ENCODE data around the gene PRR7.

Gene PRR7

DNA sequence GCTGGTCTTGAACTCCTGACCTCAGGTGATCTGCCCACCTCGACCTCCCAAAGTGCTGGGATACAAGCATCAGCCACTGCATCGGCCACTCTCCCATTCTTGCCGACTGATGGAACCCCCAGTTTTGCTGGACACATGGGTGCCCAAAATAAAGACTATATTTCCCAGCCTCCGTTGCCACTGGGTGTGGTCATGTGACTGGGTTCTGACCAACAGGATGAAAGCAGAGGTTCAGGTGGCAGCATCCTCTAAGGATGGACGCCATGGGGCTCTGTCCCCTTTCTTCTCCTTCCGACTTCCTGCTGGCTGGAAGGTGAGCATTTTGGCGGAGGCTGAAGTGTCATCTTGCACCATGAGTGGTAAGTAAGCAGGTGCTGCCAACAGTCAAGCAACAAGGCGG, 40.5 kb downstream of the PRR7 start:
- no peak for DNase-seq

- no peak for DNase-seq
Measured at GRCh38 chr5:177487975-177488374, 41.4 kb downstream of the PRR7 start.

GRCh38 chr5:177489119-177489716, 42.6 kb downstream of the PRR7 start:
- no peak for DNase-seq

DNA sequence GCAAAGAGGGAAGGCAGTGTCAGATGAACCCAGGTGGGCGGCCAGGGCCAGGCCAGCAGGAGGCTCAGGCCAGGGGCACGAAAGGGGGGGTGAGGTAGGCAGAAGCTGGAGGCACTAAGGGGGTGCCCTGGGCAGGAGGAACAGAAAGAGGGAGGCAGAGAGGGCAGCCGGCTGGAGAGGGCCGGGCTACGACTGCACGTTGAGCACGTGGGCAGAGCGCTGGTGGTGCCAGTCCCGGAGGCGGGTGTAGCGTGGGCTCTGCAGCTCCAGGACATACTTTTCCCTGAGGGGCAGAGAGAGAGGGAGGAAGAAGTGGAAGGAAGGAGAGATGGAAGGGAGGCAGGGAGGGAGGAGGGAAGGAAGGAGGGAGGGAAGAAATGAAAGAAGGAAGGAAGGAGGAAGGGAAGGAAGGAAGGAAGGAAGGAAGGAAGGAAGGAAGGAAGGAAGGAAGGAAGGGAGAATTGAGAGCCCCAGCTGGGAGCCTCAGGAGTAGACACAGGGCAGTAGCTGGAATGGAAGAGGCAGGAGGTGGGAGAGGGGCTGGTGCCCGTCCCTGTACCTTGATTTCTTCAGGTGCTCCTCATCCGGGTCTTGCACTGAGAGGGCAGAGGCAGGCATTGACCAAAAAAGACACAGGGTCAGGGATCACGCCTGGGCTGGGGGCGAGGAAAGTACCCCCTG, 43.8 kb downstream of the PRR7 start:
- DNase-seq, result no peak

- DNase-seq, result no peak
Measured at GRCh38 chr5:177490992-177491391, 44.4 kb downstream of the PRR7 start.

DNA sequence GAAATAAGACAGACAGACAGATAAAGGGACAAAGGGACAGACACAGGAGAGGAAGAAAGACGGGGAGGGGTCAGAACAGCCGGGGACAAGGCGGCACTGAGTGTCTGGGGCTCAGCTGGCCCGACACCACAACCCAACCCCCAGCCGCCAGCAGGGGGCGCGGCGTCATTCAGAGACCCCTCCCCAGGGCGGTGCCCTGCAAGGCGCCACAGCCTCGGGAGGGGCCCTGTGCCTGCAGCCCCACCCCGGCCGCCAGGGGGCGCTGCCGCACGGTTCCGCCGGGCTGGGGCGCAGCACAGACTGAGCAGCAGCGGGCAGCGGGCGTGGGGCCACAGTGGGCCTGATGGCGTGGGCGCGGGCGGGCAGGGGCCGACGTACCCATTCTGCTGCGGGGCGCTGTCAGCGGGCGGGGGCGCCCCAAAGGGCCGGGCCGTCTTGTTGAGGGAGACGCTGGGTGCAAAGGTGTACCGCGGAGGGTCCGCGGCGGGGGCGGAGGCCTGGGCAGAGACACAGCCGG, 44.9 kb downstream of the PRR7 start:
- peak; percentile 25 for DNase-seq

DNA sequence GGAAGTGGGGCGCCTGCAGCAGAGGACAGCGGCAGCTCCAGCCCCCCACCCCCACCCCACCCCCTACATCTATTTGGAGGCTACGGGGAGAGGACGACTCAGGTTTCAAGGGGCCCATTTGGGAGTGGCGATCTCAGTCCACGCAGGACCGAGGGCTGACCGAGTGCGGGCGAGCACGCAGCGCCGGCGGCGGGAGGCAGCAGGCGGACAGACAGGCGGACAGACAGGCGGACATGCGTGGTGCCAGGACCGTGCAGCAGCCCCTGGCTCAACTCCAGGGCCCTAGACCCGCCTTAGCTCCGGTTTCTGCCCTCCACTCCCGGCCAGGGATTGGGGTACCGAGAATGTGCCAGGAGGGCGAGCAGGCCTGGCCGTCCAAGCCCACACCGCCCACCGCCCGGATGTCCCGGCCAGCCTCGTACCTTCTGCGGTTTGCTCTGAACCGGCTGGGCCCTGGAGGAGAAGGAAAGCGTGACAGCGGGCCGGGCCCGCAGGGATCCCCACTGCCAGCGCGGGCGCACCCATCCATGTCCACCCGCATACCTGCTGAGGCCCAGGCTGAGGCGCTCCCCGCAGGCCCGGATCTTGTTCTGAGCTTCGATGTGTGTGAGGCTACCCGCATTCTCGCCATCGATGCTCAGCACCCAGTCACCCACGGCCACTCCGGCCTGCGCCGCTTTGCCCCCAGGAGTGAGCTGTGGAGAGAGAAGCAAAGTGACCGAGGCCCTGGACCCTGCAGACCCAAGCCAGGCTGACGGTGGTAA, 45.6 kb downstream of the PRR7 start:
- no peak for DNase-seq

DNA sequence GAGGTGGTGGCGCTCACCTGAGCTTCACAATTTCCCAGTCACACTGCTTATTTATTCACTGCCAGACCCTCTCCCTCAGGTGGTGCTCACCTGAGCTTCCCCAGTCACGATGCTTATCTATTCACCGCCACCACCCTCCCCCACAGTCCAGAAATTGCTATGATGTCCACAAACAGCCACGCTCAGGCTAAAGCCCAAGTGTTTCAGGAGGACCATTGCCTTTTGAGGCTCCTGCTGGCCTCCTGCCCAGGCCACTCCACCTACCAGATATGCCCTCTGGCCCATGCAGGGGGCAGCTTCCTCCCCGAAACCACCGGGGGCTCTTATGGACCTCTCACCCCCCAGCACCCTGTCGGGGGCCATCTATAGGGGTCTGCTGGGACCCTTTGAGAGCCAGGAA, 46.2 kb downstream of the PRR7 start:
- DNase-seq, result no peak

DNA sequence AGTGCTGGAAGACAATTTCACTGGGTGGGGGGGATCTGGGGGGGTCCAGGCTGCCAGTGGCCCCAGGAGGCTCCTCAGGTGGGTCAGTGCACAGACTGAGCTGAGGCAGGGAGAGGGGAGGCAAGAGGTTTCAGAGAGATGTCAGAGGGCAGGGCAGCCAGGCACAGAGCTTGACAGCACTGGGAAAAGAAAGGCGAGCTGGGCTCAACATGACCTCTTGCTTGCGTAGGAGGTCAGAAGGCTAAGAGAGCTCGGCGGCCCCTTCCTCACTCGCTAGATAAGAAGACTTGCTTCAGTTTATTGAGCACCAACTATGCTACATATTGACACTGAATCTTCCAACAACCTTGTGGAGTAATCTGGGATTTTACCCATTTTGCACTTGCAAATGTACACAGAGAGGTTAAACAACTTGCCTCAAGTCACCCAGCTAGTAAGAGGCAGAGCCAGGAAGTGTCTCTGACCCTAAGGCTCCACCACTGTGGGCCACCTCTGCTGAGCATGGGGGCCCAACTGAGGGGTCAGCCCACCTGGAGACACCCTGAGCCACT, 47.3 kb downstream of the PRR7 start:
- DNase-seq, result no peak

DNA sequence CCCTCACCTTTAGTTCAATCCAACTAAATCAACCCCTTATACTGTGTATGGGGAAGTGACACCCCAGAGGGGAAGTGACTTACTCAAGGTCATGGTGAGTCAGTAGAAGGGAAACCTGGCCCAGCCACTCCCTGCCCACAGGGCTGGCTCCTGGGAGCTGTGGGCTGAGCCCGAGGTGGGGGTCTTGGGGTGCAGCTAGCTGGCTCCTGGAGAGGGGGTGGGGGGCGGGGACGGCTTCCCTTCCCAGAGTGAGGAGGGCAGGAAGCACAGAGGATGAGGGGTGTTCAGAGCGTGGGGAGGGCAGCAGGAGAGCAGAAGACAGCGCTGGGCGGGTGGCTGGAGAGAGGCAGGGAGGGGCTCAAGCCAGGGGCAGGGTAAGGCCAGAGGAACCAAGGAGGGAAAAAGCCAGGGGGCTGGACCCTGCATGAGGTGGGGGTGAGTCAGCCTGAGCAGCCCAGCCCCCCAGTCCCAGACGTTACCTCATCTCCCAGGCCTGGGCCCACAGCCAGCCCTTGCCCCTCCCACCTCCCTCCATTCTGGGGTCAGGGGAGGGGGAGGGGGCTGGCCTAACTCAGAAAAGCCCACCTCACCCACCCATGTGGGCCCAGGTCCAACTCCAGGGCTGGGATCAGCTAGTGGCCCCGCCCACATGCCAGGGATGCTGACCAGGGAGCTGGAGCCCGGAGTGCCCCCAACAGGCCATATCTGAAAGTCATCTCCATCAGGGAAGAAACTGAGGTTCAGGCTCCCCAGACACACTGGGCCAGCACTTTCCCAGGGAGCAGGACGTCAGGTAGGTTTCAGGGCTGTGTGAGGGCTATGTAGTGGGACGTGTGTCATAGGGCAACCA, 48.0 kb downstream of the PRR7 start:
- DNase-seq, result no peak

- no peak for DNase-seq
Measured at GRCh38 chr5:177495243-177496060, 48.8 kb downstream of the PRR7 start.

GRCh38 chr5:177496070-177496726, 49.6 kb downstream of the PRR7 start:
- no peak for DNase-seq

DNA sequence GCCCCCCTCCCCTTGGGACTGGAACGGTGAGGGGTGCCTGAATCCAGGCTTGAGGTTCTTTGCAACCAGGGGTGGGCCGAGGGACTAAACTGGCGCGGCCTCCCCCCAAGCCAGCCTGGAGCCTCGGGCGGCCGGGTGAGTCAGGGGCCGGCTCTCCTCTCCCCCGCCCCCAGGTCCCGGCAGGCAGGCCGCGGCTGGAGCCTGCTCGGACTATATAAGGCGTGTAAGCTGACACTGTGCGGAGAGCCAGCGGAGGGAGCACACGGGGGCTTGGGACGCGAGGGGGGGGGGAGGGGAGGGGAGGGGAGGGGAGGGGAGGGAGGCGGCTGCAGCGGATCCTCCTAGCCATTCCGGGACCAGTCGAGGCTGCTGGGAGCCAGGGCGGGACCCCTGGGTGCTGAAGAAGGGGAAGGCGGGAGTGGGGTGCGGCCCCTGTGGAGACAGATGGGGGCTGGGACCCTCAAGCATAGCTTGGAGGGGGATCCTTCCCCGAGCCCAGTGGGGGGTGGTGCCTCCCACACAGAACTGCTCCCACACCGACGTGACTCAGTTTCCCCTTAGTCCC, 50.2 kb downstream of the PRR7 start:
- DNase-seq, result no peak

DNA sequence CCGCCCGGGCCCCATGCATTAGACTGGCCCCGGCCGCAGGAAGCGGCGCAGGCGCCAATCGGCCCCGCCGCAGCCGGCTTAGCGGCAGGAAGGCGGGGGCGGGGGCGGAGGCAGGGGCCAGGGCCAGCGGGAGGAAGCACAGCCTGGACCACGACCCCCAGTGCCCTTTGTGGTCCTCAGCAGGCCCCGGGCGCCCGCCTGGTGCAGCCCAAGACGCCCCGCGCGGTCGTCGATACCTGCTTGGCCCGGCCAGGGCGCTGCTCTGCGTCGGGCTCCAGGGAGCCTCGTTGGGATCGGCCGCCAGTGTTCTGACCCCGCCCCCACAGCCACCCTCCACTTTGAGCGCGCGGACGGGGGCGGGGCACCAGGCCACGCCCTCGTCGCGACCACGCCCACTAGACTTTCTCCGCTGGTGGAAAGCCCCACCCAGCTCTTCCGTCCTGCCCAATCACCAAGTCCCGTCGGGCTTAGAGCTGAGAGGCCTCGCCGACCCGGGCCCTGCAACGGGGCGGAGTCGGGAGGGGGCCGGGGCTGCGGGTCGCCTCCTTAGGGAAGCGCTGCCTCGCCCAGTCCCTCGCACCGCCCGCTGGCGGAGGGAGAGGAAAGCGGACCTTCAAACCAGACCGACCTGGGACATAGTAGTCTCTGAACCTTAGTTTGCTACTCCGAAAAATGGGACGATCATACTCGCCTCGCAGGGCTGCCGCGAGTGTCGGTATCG, 50.8 kb downstream of the PRR7 start, which contains the start of gene PDLIM7:
TSS of gene PDLIM7 (minus strand) at position 313 of the 721 bp plus-strand sequence. CDS start 1,092 bp downstream, outside the sequence.
- peak; percentile 93 for DNase-seq

DNA sequence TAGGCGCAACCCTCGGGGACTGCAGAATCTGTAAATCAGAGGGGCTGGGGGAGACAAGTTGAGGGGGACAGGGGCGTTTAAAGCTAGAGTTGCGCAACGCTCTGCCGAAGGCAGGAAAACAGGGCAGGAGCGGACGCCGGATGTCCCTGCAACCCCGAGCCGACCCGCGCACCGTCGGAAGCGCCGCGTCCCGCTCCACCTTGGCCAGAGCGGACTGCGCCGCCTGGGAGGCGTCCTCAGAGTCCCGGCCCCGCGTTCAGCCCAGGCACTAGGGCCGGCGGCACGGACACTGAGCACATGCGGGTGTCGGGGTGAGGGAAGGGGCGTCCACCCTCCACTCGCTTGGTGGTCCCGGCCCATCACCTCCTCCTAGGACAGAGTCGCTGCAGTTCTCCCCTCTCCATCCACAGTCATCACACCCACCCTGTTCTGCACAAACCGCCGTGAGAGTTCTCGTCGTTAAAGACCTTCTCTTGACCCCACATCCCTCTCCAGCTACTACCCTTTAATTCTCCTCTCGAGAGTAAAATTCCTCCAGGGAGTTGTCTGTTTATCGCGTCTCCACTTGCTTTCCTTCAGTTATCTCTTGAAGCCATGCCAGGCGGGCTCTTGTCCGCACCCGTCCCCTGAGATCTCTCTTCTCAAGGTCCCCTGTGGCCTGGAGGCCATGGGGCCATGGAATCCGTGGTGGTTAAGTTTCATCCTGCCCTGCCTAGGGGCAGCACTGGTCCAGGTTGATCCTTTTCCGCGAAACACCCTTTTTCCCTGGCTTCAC, 51.6 kb downstream of the PRR7 start:
- DNase-seq, result no peak

GRCh38 chr5:177499842-177500241, 53.2 kb downstream of the PRR7 start:
- DNase-seq, result no peak

DNA sequence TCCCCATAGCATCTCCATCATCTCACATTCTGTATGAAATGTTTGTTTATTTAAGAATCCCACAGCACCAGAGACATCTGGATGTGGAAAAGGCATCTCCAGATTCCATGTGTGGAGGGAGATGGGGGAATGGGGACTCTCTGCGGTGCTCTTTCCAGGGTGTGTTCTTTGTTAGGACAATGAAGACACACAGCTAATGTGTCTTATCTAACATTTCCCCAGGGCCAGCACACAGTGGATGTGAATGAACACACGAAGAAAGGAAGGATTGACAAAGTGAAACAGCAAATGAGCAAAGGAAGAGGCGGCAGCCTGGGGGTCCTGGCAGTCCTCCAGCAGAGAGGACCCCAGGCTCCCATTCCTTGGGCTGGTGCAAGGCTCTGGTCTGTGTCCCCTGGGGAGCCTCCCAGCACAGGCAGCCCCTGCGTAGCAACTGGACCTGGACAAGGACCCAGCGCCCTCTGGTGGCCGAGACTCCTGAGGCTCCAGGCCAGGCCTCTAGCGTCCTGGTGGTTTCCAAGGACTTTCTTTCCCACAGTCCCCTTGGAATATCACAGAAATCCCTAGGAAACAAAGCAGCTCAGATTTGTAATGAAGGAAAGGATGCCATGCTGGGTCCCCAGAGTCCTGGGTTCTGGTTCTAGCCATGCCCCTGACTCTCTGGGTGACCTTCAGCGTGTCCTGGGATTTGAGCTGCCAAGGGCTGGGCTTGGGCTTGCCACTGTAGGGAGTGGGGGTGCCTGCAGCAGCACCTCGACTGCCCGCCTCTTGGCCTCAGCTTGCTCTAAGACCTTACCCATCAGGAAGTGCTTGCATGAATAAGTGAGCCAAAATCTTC, 54.3 kb downstream of the PRR7 start:
- DNase-seq, result peak; percentile 86
